AG04450 (cell line): ENCODE measurements around the gene RPTOR. TPM values are rescaled to one million over a fixed set of nuclear protein-coding genes. Genes with fewer than 3 reads are reported as not detected.

ENCODE experiments used
- CTCF ChIA-PET: fragments of 300-600, 350-600 bp; formaldehyde crosslinking; extraction: SDS; loops from one replicate; lab custom pipeline; 2022; ENCODE audit warnings: antibody characterized with exemption, inconsistent platforms; lab: Charles Lee
- POLR2A ChIA-PET: fragments of 350-600 bp; formaldehyde crosslinking; extraction: SDS; loops from one replicate; lab custom pipeline; 2021; ENCODE audit warnings: antibody characterized with exemption, inconsistent platforms; lab: Yijun Ruan, JAX
- DNase-seq: peaks from one replicate; pipeline ENCODE4 v3.0.0-alpha.2; 2011; ENCODE audit warnings: low read depth, low spot score
- H3K27ac ChIP-seq: one replicate; pipeline ENCODE4 v1.5.1; 2012; ENCODE audit warnings: low read depth, low read length, control low read depth
- H3K27me3 ChIP-seq: one replicate; pipeline ENCODE4 v1.6.0; 2012; ENCODE audit warnings: low read length; ENCODE audit not compliant: control insufficient read depth, insufficient read depth
- H3K4me3 ChIP-seq: 2 replicates; pipeline ENCODE4 v1.5.1; 2011; ENCODE audit warnings: mild to moderate bottlenecking, low read depth, low read length, control low read depth
- H3K9me3 ChIP-seq: 2 replicates; pipeline ENCODE4 v1.5.1; 2012; ENCODE audit warnings: low read length; ENCODE audit not compliant: control insufficient read depth, insufficient read depth
- CTCF ChIP-seq: IDR thresholded peaks from 2 replicates; pipeline ENCODE4 v1.5.1; 2011; ENCODE audit warnings: low read depth, low read length, control low read depth, inconsistent platforms
- polyA plus RNA-seq: library from polyadenylated mRNA; depleted of rRNA; stranded (reverse); fragments of >200 nt; gene quantifications from 2 replicates; pipeline ENCODE4 v1.2.3, GENCODE V29; 2011

RPTOR gene
- polyA plus RNA-seq, 1 experiment: 6.2 TPM

- TF ChIP-seq CTCF: no peak
- Histone ChIP-seq H3K4me3 (no peak overlapping the region), H3K27me3 (no peaks in the 10 kb centered on the region), H3K27ac (peak overlapping the region; percentile 90), H3K9me3 (no peaks in the 10 kb centered on the region; the same call in 1 of the 2 replicates)
- ChIA-PET CTCF (no interaction called here), POLR2A (interaction anchor here (0.6 kb wide), 1 partner anchor 216 kb away, joined by 3 read pairs; no protein-coding TSS in a partner anchor)
- no peak for DNase-seq
Observed at GRCh38 chr17:80790021-80790765, 245.6 kb downstream of the RPTOR start.

GRCh38 chr17:80790981-80791742, 246.5 kb downstream of the RPTOR start:
- H3K27me3 ChIP-seq: no peaks in the 10 kb centered on the region
- no peak for TF ChIP-seq CTCF
- H3K27ac ChIP-seq: peak overlapping the region; percentile 77
- ChIA-PET CTCF (no interaction called here), POLR2A (interaction anchor here (0.7 to 1.6 kb wide), 3 partner anchors 66 to 336 kb away, joined by 3 to 4 read pairs (median 3); no protein-coding TSS in a partner anchor)
- no peak overlapping the region for H3K4me3 ChIP-seq
- H3K9me3 ChIP-seq: no peaks in the 10 kb centered on the region; the same call in 1 of the 2 replicates
- DNase-seq: no peak

GRCh38 chr17:80791758-80792284, 247.2 kb downstream of the RPTOR start:
- POLR2A ChIA-PET: interaction anchor here (0.7 to 1.6 kb wide), 4 partner anchors 17 to 337 kb away, joined by 3 to 4 read pairs (median 3); no protein-coding TSS in a partner anchor
- no peaks in the 10 kb centered on the region; the same call in 1 of the 2 replicates for H3K9me3 ChIP-seq
- H3K27me3 ChIP-seq: no peaks in the 10 kb centered on the region
- CTCF ChIA-PET: no interaction called here
- peak overlapping the region; percentile 81 for H3K27ac ChIP-seq
- DNase-seq: peak; percentile 89
- TF ChIP-seq CTCF: no peak
- no peak overlapping the region for H3K4me3 ChIP-seq

- POLR2A ChIA-PET: interaction anchor here (0.5 to 1.6 kb wide), 6 partner anchors 9 to 338 kb away, joined by 3 to 4 read pairs (median 3); no protein-coding TSS in a partner anchor
- TF ChIP-seq CTCF: no peak
- H3K4me3 ChIP-seq: no peak overlapping the region
- H3K27me3 ChIP-seq: no peaks in the 10 kb centered on the region
- H3K9me3 ChIP-seq: no peaks in the 10 kb centered on the region; the same call in 1 of the 2 replicates
- no peak for DNase-seq
- CTCF ChIA-PET: no interaction called here
- peak overlapping the region; percentile 81 for H3K27ac ChIP-seq
Observed at GRCh38 chr17:80792373-80792781, 247.7 kb downstream of the RPTOR start.
